ENCODE results near the gene RAD51B. TPM values are rescaled to one million over a fixed set of nuclear protein-coding genes. Genes with fewer than 3 reads are reported as not detected.

The RAD51B gene
- total RNA-seq, 1 experiment from 2014 or later, result 14.2 TPM

DNA sequence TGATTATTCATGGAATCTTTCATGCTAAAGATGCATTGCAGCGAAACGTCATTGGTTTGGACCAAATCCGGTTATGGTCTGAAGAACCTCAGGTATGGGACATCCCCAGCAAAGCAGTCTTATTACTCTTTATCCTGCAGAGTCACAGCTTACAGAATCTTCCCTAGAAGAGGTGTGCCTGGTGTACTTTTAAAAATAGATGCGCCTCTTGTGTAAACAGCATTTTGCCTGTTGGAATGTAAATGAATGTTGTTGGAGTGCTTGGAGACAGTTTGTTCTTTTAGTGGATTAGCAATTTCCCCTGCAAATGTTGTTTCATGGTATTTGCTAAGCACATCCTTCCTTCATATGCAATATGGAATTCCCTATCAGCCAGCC, 730.7 kb downstream of the RAD51B start (continued):
- TF ChIP-seq ZNF416 (CRISPR knock-in tag; IDR thresholded peaks at IDR 0.05), result no peak
- TF ChIP-seq, protein P1, sequence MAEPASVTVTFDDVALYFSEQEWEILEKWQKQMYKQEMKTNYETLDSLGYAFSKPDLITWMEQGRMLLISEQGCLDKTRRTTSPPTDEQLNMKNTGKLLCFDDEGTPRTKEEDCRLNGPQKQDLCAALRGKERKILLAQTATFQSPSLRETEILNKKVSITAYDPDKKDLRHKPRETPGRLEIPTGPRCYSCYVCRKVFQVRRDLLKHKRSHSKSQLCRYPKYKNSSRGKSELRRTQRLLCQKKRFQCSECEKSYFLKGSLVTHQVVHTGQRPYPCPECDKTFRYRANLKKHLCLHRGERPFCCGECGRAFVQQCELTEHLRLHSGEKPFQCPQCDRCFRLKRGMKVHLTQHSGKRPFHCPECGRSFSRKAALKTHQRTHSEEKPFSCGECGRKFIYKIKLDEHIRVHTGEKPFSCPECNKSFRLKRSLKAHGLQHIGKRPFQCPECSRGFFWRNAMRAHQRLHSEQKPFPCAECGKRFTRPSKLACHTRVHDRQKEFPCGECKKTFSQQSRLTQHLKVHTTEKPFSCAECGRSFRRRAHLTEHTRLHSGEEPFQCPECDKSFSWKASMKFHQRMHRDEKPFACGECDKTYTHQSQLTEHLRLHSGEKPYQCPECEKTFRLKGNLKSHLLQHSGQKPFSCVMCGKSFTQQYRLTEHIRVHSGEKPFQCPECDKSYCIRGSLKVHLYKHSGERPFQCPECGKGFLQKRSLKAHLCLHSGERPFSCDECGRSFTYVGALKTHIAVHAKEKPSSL (CRISPR knock-in tag; conservative IDR thresholded peaks at IDR 0.05), result no peak
- no peak for TF ChIP-seq MYBL2 (CRISPR knock-in tag; IDR thresholded peaks at IDR 0.05)
- TF ChIP-seq ZMAT4 (CRISPR knock-in tag; IDR thresholded peaks at IDR 0.05), result no peak
- TF ChIP-seq TP53 (CRISPR knock-in tag; IDR thresholded peaks at IDR 0.05), result no peak

DNA sequence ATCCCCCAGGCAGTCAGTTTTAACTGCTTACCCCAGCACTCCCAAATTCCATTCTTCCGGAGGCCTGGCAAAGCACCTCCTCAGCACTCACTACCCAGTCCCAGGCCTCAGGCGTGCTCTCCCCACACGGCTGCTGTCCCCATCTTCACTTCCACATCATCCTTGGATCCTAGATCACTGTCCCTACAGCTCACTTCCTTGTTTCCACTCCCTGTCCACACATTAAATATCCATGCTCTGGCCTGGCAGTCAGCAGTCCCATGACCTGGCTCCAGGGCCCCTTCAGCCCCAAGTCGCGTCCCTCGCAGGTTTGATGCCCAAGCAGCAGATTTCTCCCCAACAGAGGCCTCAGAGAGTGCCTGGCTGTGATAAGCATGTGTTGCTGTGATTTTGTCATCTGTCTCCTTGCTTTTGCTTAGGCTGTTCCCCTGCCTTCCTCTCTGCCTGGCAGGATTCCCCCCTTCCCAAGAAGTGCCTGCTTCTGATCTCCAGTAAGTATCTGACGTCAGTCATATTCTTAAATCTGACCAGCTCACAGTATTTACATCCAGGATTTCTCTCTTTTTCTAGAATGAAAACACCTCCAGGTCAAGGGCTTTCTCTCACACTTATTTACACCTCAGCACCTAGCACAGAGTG, 731.6 kb downstream of the RAD51B start:
- TF ChIP-seq, protein P2, sequence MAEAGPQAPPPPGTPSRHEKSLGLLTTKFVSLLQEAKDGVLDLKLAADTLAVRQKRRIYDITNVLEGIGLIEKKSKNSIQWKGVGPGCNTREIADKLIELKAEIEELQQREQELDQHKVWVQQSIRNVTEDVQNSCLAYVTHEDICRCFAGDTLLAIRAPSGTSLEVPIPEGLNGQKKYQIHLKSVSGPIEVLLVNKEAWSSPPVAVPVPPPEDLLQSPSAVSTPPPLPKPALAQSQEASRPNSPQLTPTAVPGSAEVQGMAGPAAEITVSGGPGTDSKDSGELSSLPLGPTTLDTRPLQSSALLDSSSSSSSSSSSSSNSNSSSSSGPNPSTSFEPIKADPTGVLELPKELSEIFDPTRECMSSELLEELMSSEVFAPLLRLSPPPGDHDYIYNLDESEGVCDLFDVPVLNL (CRISPR knock-in tag; IDR thresholded peaks at IDR 0.05; ENCODE audit: borderline replicate concordance, low read depth), result no peak
- TF ChIP-seq ZNF317 (CRISPR knock-in tag; IDR thresholded peaks at IDR 0.05; ENCODE audit: borderline replicate concordance, low read depth) (no peak), NFATC4 (CRISPR knock-in tag; IDR thresholded peaks at IDR 0.05) (no peak), HMGXB4 (CRISPR knock-in tag; IDR thresholded peaks at IDR 0.05) (no peak), SMAD3 (CRISPR knock-in tag; IDR thresholded peaks at IDR 0.05; ENCODE audit: borderline replicate concordance) (no peak), RELA (CRISPR knock-in tag; IDR thresholded peaks at IDR 0.05; ENCODE audit: borderline replicate concordance) (no peak)
- Mint-ChIP-seq H3K27ac (no peak overlapping the region), H3K27me3 (ENCODE audit: low read depth) (peaks cover 8% of the 10 kb centered on the region), H3K4me3 (no peak overlapping the region), H3K4me1 (peaks cover 64% of the 10 kb centered on the region), H3K9me3 (peaks cover 8% of the 10 kb centered on the region; the same call in 1 of the 2 replicates), H3K36me3 (no peaks in the 10 kb centered on the region)
- no peak for DNase-seq (ENCODE audit: low spot score)
- ChIA-PET CTCF (no interaction called here), POLR2A (no interaction called here)
- ATAC-seq, result no peak

DNA sequence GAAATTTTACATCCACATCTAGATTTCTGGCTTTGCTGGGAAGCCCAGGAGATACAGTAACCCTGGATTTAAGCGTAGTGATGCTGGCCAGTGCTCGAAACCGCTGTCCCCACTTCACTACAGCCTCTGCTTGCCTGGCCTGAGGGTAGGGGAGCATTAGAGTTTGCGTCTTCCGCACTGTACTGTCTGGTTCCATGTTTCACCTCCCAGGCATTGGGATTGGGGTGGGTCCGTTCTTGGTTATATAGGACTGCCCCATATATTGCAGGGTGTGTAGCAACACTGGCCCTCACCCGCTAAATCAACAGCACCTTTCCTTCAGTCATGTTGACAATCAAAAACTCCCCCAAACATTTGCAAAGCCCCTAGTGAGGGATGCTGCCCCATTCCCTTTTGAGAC, 732.5 kb downstream of the RAD51B start:
- POLR2A ChIA-PET, result no interaction called here
- CTCF ChIA-PET, result no interaction called here
- Mint-ChIP-seq H3K27me3 (ENCODE audit: low read depth) (peaks cover 12% of the 10 kb centered on the region), H3K4me3 (no peak overlapping the region), H3K9me3 (peaks cover 10% of the 10 kb centered on the region; the same call in 1 of the 2 replicates), H3K36me3 (peaks cover 2% of the 10 kb centered on the region; the same call in 1 of the 2 replicates), H3K27ac (no peak overlapping the region), H3K4me1 (peaks cover 64% of the 10 kb centered on the region)
- DNase-seq (ENCODE audit: low spot score) (no peak), ATAC-seq (no peak)
- TF ChIP-seq MLX (CRISPR knock-in tag; IDR thresholded peaks at IDR 0.05), result no peak
- TF ChIP-seq TP53 (CRISPR knock-in tag; IDR thresholded peaks at IDR 0.05), result no peak
- TF ChIP-seq RORB (CRISPR knock-in tag; IDR thresholded peaks at IDR 0.05), result no peak

GRCh38 chr14:68552602-68553001, 733.0 kb downstream of the RAD51B start:
- no peak for ATAC-seq
- Mint-ChIP-seq H3K9me3 (peaks cover 11% of the 10 kb centered on the region; the same call in 1 of the 2 replicates), H3K27ac (no peak overlapping the region), H3K4me1 (peaks cover 68% of the 10 kb centered on the region), H3K27me3 (ENCODE audit: low read depth) (peaks cover 12% of the 10 kb centered on the region), H3K4me3 (no peak overlapping the region), H3K36me3 (peaks cover 4% of the 10 kb centered on the region; the same call in 1 of the 2 replicates)
- DNase-seq (ENCODE audit: low spot score), result no peak
- CTCF ChIA-PET, result no interaction called here
- POLR2A ChIA-PET, result no interaction called here
- TF ChIP-seq, protein P3, sequence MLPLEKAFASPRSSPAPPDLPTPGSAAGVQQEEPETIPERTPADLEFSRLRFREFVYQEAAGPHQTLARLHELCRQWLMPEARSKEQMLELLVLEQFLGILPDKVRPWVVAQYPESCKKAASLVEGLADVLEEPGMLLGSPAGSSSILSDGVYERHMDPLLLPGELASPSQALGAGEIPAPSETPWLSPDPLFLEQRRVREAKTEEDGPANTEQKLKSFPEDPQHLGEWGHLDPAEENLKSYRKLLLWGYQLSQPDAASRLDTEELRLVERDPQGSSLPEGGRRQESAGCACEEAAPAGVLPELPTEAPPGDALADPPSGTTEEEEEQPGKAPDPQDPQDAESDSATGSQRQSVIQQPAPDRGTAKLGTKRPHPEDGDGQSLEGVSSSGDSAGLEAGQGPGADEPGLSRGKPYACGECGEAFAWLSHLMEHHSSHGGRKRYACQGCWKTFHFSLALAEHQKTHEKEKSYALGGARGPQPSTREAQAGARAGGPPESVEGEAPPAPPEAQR (CRISPR knock-in tag; IDR thresholded peaks at IDR 0.05), result no peak
- no peak for TF ChIP-seq ZNF423 (CRISPR knock-in tag; IDR thresholded peaks at IDR 0.05)
- TF ChIP-seq ARID4B (CRISPR knock-in tag; IDR thresholded peaks at IDR 0.05; ENCODE audit: borderline replicate concordance), result no peak
- no peak for TF ChIP-seq ESRRA (CRISPR knock-in tag; IDR thresholded peaks at IDR 0.05; ENCODE audit: borderline replicate concordance)
